ENCODE data around the gene ZNHIT3. TPM values are rescaled to one million over a fixed set of nuclear protein-coding genes. Genes with fewer than 3 reads are reported as not detected.

The ZNHIT3 gene
- total RNA-seq, 1 experiment from 2014 or later, result 61.9 TPM

DNA sequence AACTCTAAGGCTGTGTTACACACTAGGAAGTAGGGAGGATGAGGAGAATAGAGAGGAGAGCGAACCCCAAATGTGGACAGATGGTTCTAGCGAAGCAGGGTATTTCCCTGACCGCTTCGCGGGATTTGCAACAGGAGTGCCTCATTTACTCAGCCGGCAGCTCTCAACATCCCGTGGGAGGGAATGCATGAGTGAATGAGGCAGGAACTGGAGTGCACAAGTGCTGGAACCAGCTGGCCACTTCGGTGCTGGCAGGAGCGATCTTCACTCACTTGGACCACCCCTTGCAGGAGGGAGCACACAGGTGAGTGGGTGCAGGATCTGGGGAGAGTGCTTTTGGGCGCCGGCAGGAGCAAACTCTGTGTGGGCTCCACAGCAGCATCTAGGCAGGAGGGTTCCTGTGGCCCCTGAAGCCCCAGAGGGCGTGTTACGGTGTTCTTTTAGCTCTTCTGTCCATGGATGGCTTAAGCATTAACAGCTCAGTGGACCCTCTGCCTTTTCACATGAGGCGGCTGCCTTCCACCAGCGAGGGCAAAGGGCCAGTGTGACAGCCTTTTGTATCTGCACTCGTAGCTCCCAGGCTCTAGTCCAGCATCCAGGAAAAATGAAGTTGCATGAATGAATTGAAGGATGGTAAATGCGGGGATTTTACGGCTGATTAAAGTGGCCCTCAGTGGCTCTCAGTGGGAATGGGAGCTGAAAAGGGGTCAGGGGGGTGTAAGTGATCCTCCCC lies 17.4 kb upstream of the ZNHIT3 start:
- H3K27me3 Mint-ChIP-seq (ENCODE audit: insufficient read depth, unreplicated experiment), result peaks cover 13% of the 10 kb centered on the region
- Histone ChIP-seq H3K4me1 (peaks cover 5% of the 10 kb centered on the region; the same call in 1 of the 2 replicates), H3K4me3 (ENCODE audit: low read depth, low read length) (no peak overlapping the region), H3K36me3 (ENCODE audit: control insufficient read depth, insufficient read depth, low read length) (no peaks in the 10 kb centered on the region), H3K27me3 (replicated peaks; ENCODE audit: control insufficient read depth, insufficient read depth, low read length) (no peaks in the 10 kb centered on the region), H3K9me3 (no peaks in the 10 kb centered on the region)
- H3K36me3 Mint-ChIP-seq (ENCODE audit: insufficient read depth, unreplicated experiment), result no peaks in the 10 kb centered on the region
- TF ChIP-seq CTCF (IDR thresholded peaks at IDR 0.05; ENCODE audit: insufficient read depth in 1 of 2, low read depth in 1 of 2, low read length in 1 of 2, severe bottlenecking in 1 of 2, unreplicated experiment in 1 of 2), result no peak
- ChIA-PET CTCF (interaction anchor here (1.0 kb wide), 1 partner anchor 10 kb away, joined by 3 read pairs; no protein-coding TSS in a partner anchor), POLR2A (no interaction called here)
- no TSS peak for BruUV-seq (replicated peaks)
- DNase-seq, result no peak
- H3K9me3 Mint-ChIP-seq (ENCODE audit: unreplicated experiment), result no peaks in the 10 kb centered on the region
- H3K4me1 Mint-ChIP-seq (ENCODE audit: low read depth, unreplicated experiment), result peaks cover 5% of the 10 kb centered on the region
- H3K4me3 Mint-ChIP-seq (ENCODE audit: unreplicated experiment), result no peak overlapping the region
- H3K27ac Mint-ChIP-seq (ENCODE audit: unreplicated experiment), result no peak overlapping the region
- intact Hi-C loops (cut with micrococcal nuclease; ENCODE audit: unreplicated experiment), result no loop called here

DNA sequence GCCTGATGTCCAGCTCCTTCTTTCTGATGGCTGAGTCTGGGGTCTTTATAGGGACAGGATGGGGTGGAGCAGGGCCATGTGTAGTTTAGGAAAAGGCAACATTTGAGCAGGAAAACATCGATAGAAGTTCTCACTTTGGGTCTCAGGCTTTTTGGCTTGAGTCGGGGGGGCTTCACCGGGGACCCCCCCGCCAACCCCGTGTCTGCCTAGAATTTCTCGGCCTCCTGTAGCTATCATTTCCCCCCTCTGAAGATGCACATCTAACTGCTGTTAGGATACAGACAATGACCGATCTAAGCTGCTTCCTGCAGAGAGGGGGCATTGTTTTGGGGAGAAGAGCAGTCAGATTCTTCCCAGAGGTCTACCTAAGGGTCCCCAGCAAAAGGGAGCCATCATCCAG lies 16.7 kb upstream of the ZNHIT3 start:
- Mint-ChIP-seq H3K27ac (ENCODE audit: unreplicated experiment) (no peak overlapping the region), H3K4me3 (ENCODE audit: unreplicated experiment) (no peak overlapping the region), H3K4me1 (ENCODE audit: low read depth, unreplicated experiment) (peaks cover 5% of the 10 kb centered on the region), H3K9me3 (ENCODE audit: unreplicated experiment) (no peaks in the 10 kb centered on the region), H3K27me3 (ENCODE audit: insufficient read depth, unreplicated experiment) (peaks cover 14% of the 10 kb centered on the region), H3K36me3 (ENCODE audit: insufficient read depth, unreplicated experiment) (no peaks in the 10 kb centered on the region)
- TF ChIP-seq CTCF (IDR thresholded peaks at IDR 0.05; ENCODE audit: insufficient read depth in 1 of 2, low read depth in 1 of 2, low read length in 1 of 2, severe bottlenecking in 1 of 2, unreplicated experiment in 1 of 2), result no peak
- no peak overlapping the region for H3K4me3 ChIP-seq (ENCODE audit: low read depth, low read length)
- peaks cover 5% of the 10 kb centered on the region; the same call in 1 of the 2 replicates for H3K4me1 ChIP-seq
- H3K36me3 ChIP-seq (ENCODE audit: control insufficient read depth, insufficient read depth, low read length), result no peaks in the 10 kb centered on the region
- BruUV-seq (replicated peaks), result no TSS peak
- intact Hi-C loops (cut with micrococcal nuclease; ENCODE audit: unreplicated experiment), result no loop called here
- CTCF ChIA-PET, result no interaction called here
- POLR2A ChIA-PET, result no interaction called here
- H3K9me3 ChIP-seq, result no peaks in the 10 kb centered on the region
- no peak for DNase-seq
- H3K27me3 ChIP-seq (replicated peaks; ENCODE audit: control insufficient read depth, insufficient read depth, low read length), result no peaks in the 10 kb centered on the region

DNA sequence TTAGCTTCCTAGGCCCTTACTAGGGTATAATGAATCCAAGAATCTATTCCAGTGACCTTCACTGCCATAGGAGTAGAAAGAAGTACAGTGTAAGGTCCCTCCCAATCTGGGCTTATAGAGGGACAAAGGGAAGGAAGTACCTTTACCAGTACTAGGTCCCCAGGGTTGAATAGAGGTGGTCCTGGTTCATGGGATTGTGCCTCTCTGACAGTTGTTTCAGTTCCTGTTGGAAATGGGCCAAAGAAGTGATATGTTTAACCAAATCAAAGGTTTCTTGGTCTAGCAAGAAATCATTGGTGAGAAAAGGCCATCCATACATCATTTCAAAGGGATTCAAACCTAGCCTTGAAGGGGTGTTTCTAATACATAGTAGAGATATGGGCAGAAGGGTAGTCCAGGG lies 16.0 kb upstream of the ZNHIT3 start:
- peaks cover 15% of the 10 kb centered on the region for H3K27me3 Mint-ChIP-seq (ENCODE audit: insufficient read depth, unreplicated experiment)
- no TSS peak for BruUV-seq (replicated peaks)
- H3K4me1 Mint-ChIP-seq (ENCODE audit: low read depth, unreplicated experiment), result peaks cover 5% of the 10 kb centered on the region
- H3K36me3 Mint-ChIP-seq (ENCODE audit: insufficient read depth, unreplicated experiment), result no peaks in the 10 kb centered on the region
- no peaks in the 10 kb centered on the region for H3K27me3 ChIP-seq (replicated peaks; ENCODE audit: control insufficient read depth, insufficient read depth, low read length)
- H3K27ac Mint-ChIP-seq (ENCODE audit: unreplicated experiment), result no peak overlapping the region
- intact Hi-C loops (cut with micrococcal nuclease; ENCODE audit: unreplicated experiment), result no loop called here
- CTCF ChIA-PET, result interaction anchor here (0.6 kb wide), 1 partner anchor 526 kb away, joined by 4 read pairs; no protein-coding TSS in a partner anchor
- TF ChIP-seq CTCF (IDR thresholded peaks at IDR 0.05; ENCODE audit: insufficient read depth in 1 of 2, low read depth in 1 of 2, low read length in 1 of 2, severe bottlenecking in 1 of 2, unreplicated experiment in 1 of 2), result no peak
- H3K4me1 ChIP-seq, result peaks cover 5% of the 10 kb centered on the region; the same call in 1 of the 2 replicates
- POLR2A ChIA-PET, result no interaction called here
- no peaks in the 10 kb centered on the region for H3K9me3 ChIP-seq
- H3K4me3 ChIP-seq (ENCODE audit: low read depth, low read length), result no peak overlapping the region
- no peak overlapping the region for H3K4me3 Mint-ChIP-seq (ENCODE audit: unreplicated experiment)
- DNase-seq, result no peak
- no peaks in the 10 kb centered on the region for H3K9me3 Mint-ChIP-seq (ENCODE audit: unreplicated experiment)
- H3K36me3 ChIP-seq (ENCODE audit: control insufficient read depth, insufficient read depth, low read length), result no peaks in the 10 kb centered on the region

Measured in Caco-2 (cell line).